Stomach (tissue), 9 donors: ENCODE data around the gene CFAP161. TPM values are rescaled to one million over a fixed set of nuclear protein-coding genes. Genes with fewer than 3 reads are reported as not detected.

Experiments used
- DNase-seq, 2 donors: peaks; one replicate each; pipeline versions ENCODE4 v3.0.0 to v3.0.0-alpha.2; 2013 to 2019
- H3K27ac ChIP-seq, 5 donors: fragments of 200-600 bp in 4 of 5; sonication (generic) in 4 of 5; one replicate each; pipeline ENCODE4 v1.5.1; 2013 to 2019; ENCODE audit warnings: mild to moderate bottlenecking in 1 of 5, moderate library complexity in 1 of 5
- H3K27me3 ChIP-seq, 3 donors: fragments of 200-600 bp; sonication (generic); one replicate each; pipeline ENCODE4 v1.5.1; 2017 to 2019; ENCODE audit warnings: mixed run types in 1 of 3
- H3K36me3 ChIP-seq, 4 donors: fragments of 200-600 bp; sonication (generic); 1 replicate in 3 of 4; 2 replicates in 1 of 4; pipeline ENCODE4 v1.5.1; 2016 to 2019
- H3K4me1 ChIP-seq, 4 donors: fragments of 200-600 bp; sonication (generic); one replicate each; pipeline ENCODE4 v1.5.1; 2016 to 2019
- H3K4me3 ChIP-seq, 4 donors: fragments of 200-600 bp; sonication (generic) in 3 of 4; one replicate each; pipeline ENCODE4 v1.5.1; 2016 to 2019; ENCODE audit warnings: mild to moderate bottlenecking in 1 of 4
- H3K9me3 ChIP-seq, 4 donors: fragments of 200-600 bp; sonication (generic); one replicate each; pipeline ENCODE4 v1.5.1; 2016 to 2019
- EP300 ChIP-seq: sonication (generic); formaldehyde crosslinking; IDR thresholded peaks from one replicate; pipeline ENCODE4 v1.6.1; 2017; ENCODE audit warnings: antibody characterized with exemption
- POLR2A ChIP-seq, 4 donors: fragments of 450-650 bp; IDR thresholded peaks; one replicate each; pipeline ENCODE4 v1.6.1; 2016; ENCODE audit warnings: antibody characterized with exemption in 4 of 4, control low read depth in 2 of 4, mild to moderate bottlenecking in 1 of 4, moderate library complexity in 1 of 4
- POLR2AphosphoS5 ChIP-seq, 3 donors: sonication (generic); formaldehyde crosslinking; IDR thresholded peaks; one replicate each; pipeline ENCODE4 v1.6.1; 2016; ENCODE audit warnings: antibody characterized with exemption in 3 of 3
- WGBS, 5 donors: extraction: QIAGEN DNeasy Blood & Tissue Kit in 3 of 5; methylation state at CpG; one replicate each; pipeline versions ENCODE4 v1.1.5 to v1.1.7; 2013 to 2018; 5-methylcytosine and 5-hydroxymethylcytosine counted together
- intact Hi-C: fragments of 100-400 bp; cut with DNase I; formaldehyde crosslinking; loops from one replicate; pipeline ENCODE4 v1.15.1; 2023; ENCODE audit warnings: low total_unique reads
- polyA plus RNA-seq, 3 donors: library from polyadenylated mRNA; stranded (reverse); fragments of 200-250 nt; gene quantifications; one replicate each; pipeline ENCODE4 v1.2.3, GENCODE V29; 2013
- total RNA-seq, 5 donors: library from RNA; depleted of rRNA; stranded (reverse); fragments of >200 nt; gene quantifications; one replicate each; pipeline versions ENCODE4 v1.1.0 to v1.2.3, GENCODE V29; 2014 to 2016
- TF ChIP-seq, protein P1 (sequence below), 7 experiments: fragments of 450-650 bp in 4 of 7; fragments of 200-600 bp in 3 of 7; sonication (generic) in 3 of 7; IDR thresholded peaks; one replicate each; pipeline ENCODE4 v1.5.1; 2016 to 2019; ENCODE audit warnings: antibody characterized with exemption in 7 of 7, control low read depth in 2 of 7, mild to moderate bottlenecking in 1 of 7
- donor health status: healthy with polysubstance abuse.
- donor health status: Bipolar disorder and iron deficiency.
- donor health status: healthy.

The CFAP161 gene
- total and polyA plus RNA-seq, 8 donors: 0.19 to 2.6 TPM; not detected in 6

GRCh38 chr15:81087066-81087465 lies 47.0 kb upstream of the CFAP161 start:
- Histone ChIP-seq H3K4me3 (no peak overlapping the region), H3K4me1 (peaks cover 0 to 2% (median under 1%) of the 10 kb centered on the region in 4 donors), H3K36me3 (no peaks in the 10 kb centered on the region), H3K9me3 (no peaks in the 10 kb centered on the region), H3K27ac (no peak overlapping the region), H3K27me3 (no peaks in the 10 kb centered on the region)
- TF ChIP-seq EP300 (no peak), POLR2A (IDR thresholded peaks at IDR 0.05) (no peak), POLR2AphosphoS5 (IDR thresholded peaks at IDR 0.05) (no peak)
- TF ChIP-seq, protein P1, sequence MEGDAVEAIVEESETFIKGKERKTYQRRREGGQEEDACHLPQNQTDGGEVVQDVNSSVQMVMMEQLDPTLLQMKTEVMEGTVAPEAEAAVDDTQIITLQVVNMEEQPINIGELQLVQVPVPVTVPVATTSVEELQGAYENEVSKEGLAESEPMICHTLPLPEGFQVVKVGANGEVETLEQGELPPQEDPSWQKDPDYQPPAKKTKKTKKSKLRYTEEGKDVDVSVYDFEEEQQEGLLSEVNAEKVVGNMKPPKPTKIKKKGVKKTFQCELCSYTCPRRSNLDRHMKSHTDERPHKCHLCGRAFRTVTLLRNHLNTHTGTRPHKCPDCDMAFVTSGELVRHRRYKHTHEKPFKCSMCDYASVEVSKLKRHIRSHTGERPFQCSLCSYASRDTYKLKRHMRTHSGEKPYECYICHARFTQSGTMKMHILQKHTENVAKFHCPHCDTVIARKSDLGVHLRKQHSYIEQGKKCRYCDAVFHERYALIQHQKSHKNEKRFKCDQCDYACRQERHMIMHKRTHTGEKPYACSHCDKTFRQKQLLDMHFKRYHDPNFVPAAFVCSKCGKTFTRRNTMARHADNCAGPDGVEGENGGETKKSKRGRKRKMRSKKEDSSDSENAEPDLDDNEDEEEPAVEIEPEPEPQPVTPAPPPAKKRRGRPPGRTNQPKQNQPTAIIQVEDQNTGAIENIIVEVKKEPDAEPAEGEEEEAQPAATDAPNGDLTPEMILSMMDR (IDR thresholded peaks at IDR 0.05): no peak
- intact Hi-C loops: no loop called here
- 60 to 74% (median 73%) methylated on average over 5 of the region's 5 CpGs for WGBS, 5 donors
- DNase-seq: no peak

DNA sequence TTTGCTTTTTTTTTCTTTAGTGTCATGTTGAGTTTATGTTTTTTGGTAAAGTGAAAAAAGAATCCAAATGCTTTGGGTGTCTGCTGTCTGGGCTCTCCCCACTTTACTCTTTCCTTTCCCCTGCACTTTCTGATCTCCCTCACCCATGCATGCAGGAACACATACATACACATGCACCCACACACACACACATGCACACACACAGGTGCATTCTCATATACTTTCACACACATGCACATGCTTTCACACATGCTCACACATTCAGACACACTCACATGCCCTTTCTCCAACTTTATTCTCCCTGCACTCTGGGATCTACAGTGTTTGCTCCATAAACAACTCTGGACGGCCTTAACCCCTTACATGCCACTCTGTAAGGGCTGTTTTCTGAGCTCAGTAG lies 46.4 kb upstream of the CFAP161 start:
- H3K4me3 ChIP-seq: no peak overlapping the region
- DNase-seq: no peak
- intact Hi-C loops: no loop called here
- 11 to 44% (median 29%) methylated on average over 1 of the region's 1 CpG for WGBS, 5 donors
- H3K36me3 ChIP-seq: no peaks in the 10 kb centered on the region
- H3K9me3 ChIP-seq: no peaks in the 10 kb centered on the region
- TF ChIP-seq EP300 (no peak), POLR2A (IDR thresholded peaks at IDR 0.05) (no peak), POLR2AphosphoS5 (IDR thresholded peaks at IDR 0.05) (no peak)
- TF ChIP-seq, protein P1 (IDR thresholded peaks at IDR 0.05): no peak
- no peaks in the 10 kb centered on the region for H3K27me3 ChIP-seq
- H3K4me1 ChIP-seq: peaks cover 0 to 8% (median 6%) of the 10 kb centered on the region in 4 donors
- no peak overlapping the region for H3K27ac ChIP-seq

DNA sequence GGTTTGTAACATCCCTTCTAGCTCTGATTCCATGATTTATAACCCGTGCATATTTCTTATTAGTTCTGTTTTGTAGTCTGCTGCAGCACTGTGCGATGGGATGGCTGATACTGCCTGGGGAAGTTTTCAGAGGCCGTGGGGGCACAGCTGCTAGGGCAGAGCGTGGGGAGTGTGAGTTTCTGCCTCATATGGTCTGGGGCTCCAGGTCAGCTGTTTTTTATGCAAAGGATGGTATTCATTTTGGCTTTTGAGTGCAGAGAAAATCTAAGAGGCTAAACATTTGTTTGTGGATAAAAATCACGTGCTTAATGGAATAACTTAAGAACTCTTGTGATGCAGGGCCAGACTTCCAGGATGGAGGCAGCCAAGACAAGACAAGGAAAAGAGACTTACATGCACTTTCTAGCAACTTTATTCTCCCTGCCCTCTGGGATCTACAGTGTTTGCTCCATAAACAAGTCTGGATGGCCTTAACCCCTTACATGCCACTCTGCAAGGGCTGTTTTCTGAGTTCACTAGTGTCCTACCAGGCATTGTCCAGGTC lies 45.5 kb upstream of the CFAP161 start:
- Histone ChIP-seq H3K27ac (no peak overlapping the region), H3K27me3 (no peaks in the 10 kb centered on the region), H3K4me1 (peaks cover 0 to 11% (median 9%) of the 10 kb centered on the region in 4 donors), H3K4me3 (no peak overlapping the region), H3K9me3 (no peaks in the 10 kb centered on the region), H3K36me3 (no peaks in the 10 kb centered on the region)
- intact Hi-C loops: no loop called here
- 60 to 73% (median 64%) methylated on average over 5 of the region's 5 CpGs for WGBS, 5 donors
- TF ChIP-seq, protein P1 (IDR thresholded peaks at IDR 0.05): no peak
- TF ChIP-seq EP300: no peak
- no peak for TF ChIP-seq POLR2AphosphoS5 (IDR thresholded peaks at IDR 0.05)
- TF ChIP-seq POLR2A (IDR thresholded peaks at IDR 0.05): no peak
- DNase-seq: no peak

- 56 to 66% (median 58%) methylated on average over 13 of the region's 13 CpGs for WGBS, 5 donors
- Histone ChIP-seq H3K4me1 (peaks cover 0 to 11% (median 9%) of the 10 kb centered on the region in 4 donors), H3K27me3 (peaks cover 0 to 10% (median 3%) of the 10 kb centered on the region in 3 donors), H3K27ac (peak overlapping the region in 3 of 5 donors; percentile 8 to 20 (median 10)), H3K36me3 (no peaks in the 10 kb centered on the region), H3K9me3 (no peaks in the 10 kb centered on the region), H3K4me3 (no peak overlapping the region)
- TF ChIP-seq POLR2A (IDR thresholded peaks at IDR 0.05): no peak
- TF ChIP-seq, protein P1 (IDR thresholded peaks at IDR 0.05): no peak
- peak in 1 of 2 donors; percentile 69 for DNase-seq
- intact Hi-C loops: no loop called here
Measured at GRCh38 chr15:81091889-81092558, 42.0 kb upstream of the CFAP161 start.
